SK-N-MC (cell line): ENCODE data around the gene AGAP1.

ENCODE experiments used
- EZH2 ChIP-seq: fragments of 200-600 bp; sonication (generic); IDR thresholded peaks from one replicate; pipeline ENCODE4 v1.6.1; 2017; ENCODE audit warnings: antibody characterized with exemption
- POLR2AphosphoS5 ChIP-seq: IDR thresholded peaks from 2 replicates; pipeline ENCODE4 v1.6.1; 2012; ENCODE audit warnings: mild to moderate bottlenecking, low read depth, low read length, borderline replicate concordance

GRCh38 chr2:235693279-235693678 lies 199.4 kb downstream of the AGAP1 start:
- TF ChIP-seq POLR2AphosphoS5 = no peak
- TF ChIP-seq EZH2 = no peak
